H9 (cell line): ENCODE measurements around the gene SPECC1. TPM values are rescaled to one million over a fixed set of nuclear protein-coding genes. Genes with fewer than 3 reads are reported as not detected.

Experiments
- DNase-seq: peaks from one replicate; pipeline ENCODE4 v3.0.0-alpha.2; 2017
- H2AFZ ChIP-seq: one replicate; pipeline ENCODE4 v1.6.1; 2013; ENCODE audit warnings: mild to moderate bottlenecking, low read length, control low read depth, moderate library complexity
- H2AK5ac ChIP-seq: 2 replicates; pipeline ENCODE4 v1.6.1; 2013; ENCODE audit warnings: low read length, control low read depth, mixed read lengths; ENCODE audit not compliant: insufficient read length
- H2BK120ac ChIP-seq: one replicate; pipeline ENCODE4 v1.6.1; 2013; ENCODE audit warnings: low read depth, mild to moderate bottlenecking, low read length, control low read depth, inconsistent platforms; ENCODE audit not compliant: poor library complexity, severe bottlenecking
- H2BK12ac ChIP-seq: 2 replicates; pipeline ENCODE4 v1.6.1; 2013; ENCODE audit warnings: low read length, control low read depth, mixed read lengths, low read depth; ENCODE audit not compliant: insufficient read length
- H2BK15ac ChIP-seq: 2 replicates; pipeline ENCODE4 v1.6.1; 2013; ENCODE audit warnings: low read depth, low read length, control low read depth
- H2BK20ac ChIP-seq: one replicate; pipeline ENCODE4 v1.6.1; 2013; ENCODE audit warnings: low read depth, mild to moderate bottlenecking, low read length, control low read depth, inconsistent platforms; ENCODE audit not compliant: poor library complexity, severe bottlenecking
- H2BK5ac ChIP-seq: 2 replicates; pipeline ENCODE4 v1.6.1; 2013; ENCODE audit warnings: low read length, control low read depth, mixed read lengths; ENCODE audit not compliant: insufficient read length
- H3K14ac ChIP-seq: 2 replicates; pipeline ENCODE4 v1.6.1; 2013; ENCODE audit warnings: low read length, control low read depth; ENCODE audit not compliant: insufficient read depth
- H3K18ac ChIP-seq: 2 replicates; pipeline ENCODE4 v1.6.1; 2013; ENCODE audit warnings: low read depth, mild to moderate bottlenecking, mixed read lengths, low read length, control low read depth; ENCODE audit not compliant: insufficient read length
- H3K23ac ChIP-seq: 2 replicates; pipeline ENCODE4 v1.6.1; 2013; ENCODE audit warnings: low read length, control low read depth, mixed read lengths, low read depth; ENCODE audit not compliant: insufficient read length
- H3K23me2 ChIP-seq: 2 replicates; pipeline ENCODE4 v1.6.1; 2013; ENCODE audit warnings: low read depth, mild to moderate bottlenecking, mixed read lengths, low read length, control low read depth; ENCODE audit not compliant: insufficient read length, poor library complexity, severe bottlenecking
- H3K27ac ChIP-seq: 2 replicates; pipeline ENCODE4 v1.5.1; 2013; ENCODE audit warnings: low read length, control low read depth, mixed read lengths, low read depth; ENCODE audit not compliant: insufficient read length
- H3K27me3 ChIP-seq: 2 replicates; pipeline ENCODE4 v1.6.1; 2013; ENCODE audit warnings: low read length, control low read depth, inconsistent platforms; ENCODE audit not compliant: insufficient read depth
- H3K4ac ChIP-seq: 2 replicates; pipeline ENCODE4 v1.6.1; 2013; ENCODE audit warnings: low read depth, mild to moderate bottlenecking, control low read depth, inconsistent platforms, low read length, moderate library complexity
- H3K4me1 ChIP-seq: 2 replicates; pipeline ENCODE4 v1.6.1; 2013; ENCODE audit warnings: low read length, control low read depth, inconsistent platforms; ENCODE audit not compliant: insufficient read depth
- H3K4me2 ChIP-seq: 2 replicates; pipeline ENCODE4 v1.6.1; 2013; ENCODE audit warnings: low read length, control low read depth, mixed read lengths; ENCODE audit not compliant: insufficient read length, insufficient read depth
- H3K56ac ChIP-seq: 2 replicates; pipeline ENCODE4 v1.6.1; 2013; ENCODE audit warnings: low read depth, mild to moderate bottlenecking, mixed read lengths, low read length, control low read depth; ENCODE audit not compliant: insufficient read length
- H3K79me1 ChIP-seq: 2 replicates; pipeline ENCODE4 v1.6.1; 2013; ENCODE audit warnings: low read depth, mild to moderate bottlenecking, moderate library complexity, low read length, control low read depth, inconsistent platforms; ENCODE audit not compliant: insufficient read depth, poor library complexity, severe bottlenecking
- H3K79me2 ChIP-seq: 2 replicates; pipeline ENCODE4 v1.6.1; 2013; ENCODE audit warnings: low read length, control low read depth, inconsistent platforms; ENCODE audit not compliant: insufficient read depth
- H3K9ac ChIP-seq: 2 replicates; pipeline ENCODE4 v1.6.1; 2013; ENCODE audit warnings: low read length, control low read depth, mixed read lengths; ENCODE audit not compliant: insufficient read length; ENCODE audit errors: extremely low read depth
- H3K9me3 ChIP-seq: one replicate; pipeline ENCODE4 v1.6.1; 2013; ENCODE audit warnings: low read depth, low read length, inconsistent platforms; ENCODE audit not compliant: control insufficient read depth
- H3T11ph ChIP-seq: one replicate; pipeline ENCODE4 v1.6.1; 2013; ENCODE audit warnings: mild to moderate bottlenecking, low read length, control low read depth, inconsistent platforms
- H4K20me1 ChIP-seq: one replicate; pipeline ENCODE4 v1.6.1; 2013; ENCODE audit not compliant: control insufficient read depth, insufficient read length, insufficient read depth
- H4K5ac ChIP-seq: 2 replicates; pipeline ENCODE4 v1.6.1; 2013; ENCODE audit warnings: low read depth, mild to moderate bottlenecking, mixed read lengths, low read length, control low read depth; ENCODE audit not compliant: insufficient read length
- H4K8ac ChIP-seq: replicated peaks from 2 replicates; pipeline ENCODE4 v1.6.1; 2013; ENCODE audit warnings: low read length, control low read depth, mixed read lengths, low read depth; ENCODE audit not compliant: insufficient read length
- H4K91ac ChIP-seq: 2 replicates; pipeline ENCODE4 v1.6.1; 2013; ENCODE audit warnings: low read depth, mild to moderate bottlenecking, moderate library complexity, mixed read lengths, low read length, control low read depth; ENCODE audit not compliant: insufficient read length
- H3K27ac Mint-ChIP-seq, 3 experiments: 2 replicates in 2 of 3; 3 replicates in 1 of 3; pipeline ENCODE4 v1.8.0; 2020 to 2021; ENCODE audit warnings: mixed read lengths in 3 of 3, mild to moderate bottlenecking in 1 of 3, moderate library complexity in 1 of 3
- H3K27me3 Mint-ChIP-seq: 2 replicates; pipeline ENCODE4 v1.8.0; 2021; ENCODE audit warnings: low read depth, mild to moderate bottlenecking, moderate library complexity, mixed read lengths
- H3K36me3 Mint-ChIP-seq, 3 experiments: 2 replicates in 2 of 3; 3 replicates in 1 of 3; pipeline ENCODE4 v1.8.0; 2020 to 2021; ENCODE audit warnings: low read depth in 3 of 3, mixed read lengths in 3 of 3; ENCODE audit not compliant: insufficient read depth in 1 of 3
- H3K4me1 Mint-ChIP-seq, 2 experiments: 2 replicates each; pipeline ENCODE4 v1.8.0; 2020; ENCODE audit warnings: mixed read lengths in 2 of 2
- H3K4me3 Mint-ChIP-seq, 2 experiments: 2 replicates in 1 of 2; 3 replicates in 1 of 2; pipeline ENCODE4 v1.8.0; 2020 to 2021; ENCODE audit warnings: mild to moderate bottlenecking in 2 of 2, mixed read lengths in 2 of 2, moderate library complexity in 1 of 2
- H3K9me3 Mint-ChIP-seq, 2 experiments: 2 replicates in 1 of 2; 3 replicates in 1 of 2; pipeline ENCODE4 v1.8.0; 2020; ENCODE audit warnings: mild to moderate bottlenecking in 2 of 2, mixed read lengths in 2 of 2, moderate library complexity in 1 of 2
- CTCF ChIP-seq: fragments of 200-600 bp; sonication (generic); conservative IDR thresholded peaks from 3 replicates; pipeline ENCODE4 v1.8.0; 2021; ENCODE audit warnings: antibody characterized with exemption, mild to moderate bottlenecking
- WGBS: extraction: QIAGEN DNeasy Blood & Tissue Kit; methylation state at CpG from one replicate; pipeline ENCODE4 v1.1.7; 2013; ENCODE audit warnings: missing lambda C conversion rate, low lambda C conversion rate, mixed read lengths; ENCODE audit not compliant: insufficient read length; ENCODE audit errors: extremely low coverage; 5-methylcytosine and 5-hydroxymethylcytosine counted together
- total RNA-seq: library from RNA; stranded (reverse); gene quantifications from 2 replicates; pipeline ENCODE4 v1.2.1, GENCODE V29; 2021

The SPECC1 gene
- total RNA-seq, 1 experiment from 2014 or later, result 65.7 TPM

- H3K9ac ChIP-seq, result no peak overlapping the region
- no peaks in the 10 kb centered on the region for H3K79me1 ChIP-seq
- no peak overlapping the region for H3K4me2 ChIP-seq
- DNase-seq, result no peak
- H3K23me2 ChIP-seq, result no peaks in the 10 kb centered on the region
- no peak overlapping the region for H2AK5ac ChIP-seq
- no peak overlapping the region for H2BK20ac ChIP-seq
- no peak overlapping the region for H3K4ac ChIP-seq
- H3T11ph ChIP-seq, result no peak overlapping the region
- Mint-ChIP-seq H3K9me3 (no peaks in the 10 kb centered on the region; a peak in 1 of 5 replicates), H3K27me3 (no peaks in the 10 kb centered on the region; the same call in 1 of the 2 replicates), H3K36me3 (peaks cover 0 to 8% (median 0%) of the 10 kb centered on the region in 3 experiments; a peak in 1 of 7 replicates), H3K27ac (no peak overlapping the region), H3K4me1 (peaks cover 44 to 48% of the 10 kb centered on the region in 2 experiments), H3K4me3 (no peak overlapping the region)
- H2BK15ac ChIP-seq, result no peak overlapping the region
- H3K56ac ChIP-seq, result no peak overlapping the region
- no peaks in the 10 kb centered on the region for H3K79me2 ChIP-seq
- no peak overlapping the region for H3K14ac ChIP-seq
- no peak overlapping the region for H4K8ac ChIP-seq
- no peaks in the 10 kb centered on the region for H3K9me3 ChIP-seq
- H4K20me1 ChIP-seq, result no peaks in the 10 kb centered on the region
- H2BK120ac ChIP-seq, result no peak overlapping the region
- no peak overlapping the region for H2AFZ ChIP-seq
- H2BK12ac ChIP-seq, result no peak overlapping the region
- WGBS, result no CpG with 5 or more reads among the region's 6 CpGs
- no peak overlapping the region for H4K5ac ChIP-seq
- no peak for TF ChIP-seq CTCF
- H4K91ac ChIP-seq, result no peak overlapping the region
- no peak overlapping the region for H3K27ac ChIP-seq
- peaks cover 15% of the 10 kb centered on the region for H3K4me1 ChIP-seq
- no peak overlapping the region for H3K18ac ChIP-seq
- no peak overlapping the region for H3K23ac ChIP-seq
- no peaks in the 10 kb centered on the region for H3K27me3 ChIP-seq
- no peak overlapping the region for H2BK5ac ChIP-seq
Measured at GRCh38 chr17:20097330-20097729, 88.2 kb downstream of the SPECC1 start.
